ENCODE data around the gene IRF6.

GRCh38 chr1:209766051-209766450 lies 39.9 kb downstream of the IRF6 start:
- no peak for TF ChIP-seq POLR2A (IDR thresholded peaks at IDR 0.05)
- TF ChIP-seq CTCF (IDR thresholded peaks at IDR 0.05): no peak
